HepG2 (cell line): ENCODE data around the gene MSI2.

Experiments used
- EP300 ChIP-seq, 3 experiments: sonication (generic) in 1 of 3; formaldehyde crosslinking in 1 of 3; IDR thresholded peaks; 2 replicates each; pipeline versions ENCODE4 v1.5.1 to v1.6.1; 2011 to 2020; ENCODE audit warnings: low read depth in 2 of 3, low read length in 2 of 3, borderline replicate concordance in 1 of 3, improper control_type of control experiment in 1 of 3, mild to moderate bottlenecking in 1 of 3, missing genetic modification reagents in 1 of 3, moderate library complexity in 1 of 3
- EZH2 ChIP-seq: conservative IDR thresholded peaks from 2 replicates; pipeline ENCODE4 v1.6.1; 2012; ENCODE audit warnings: mild to moderate bottlenecking, low read depth, low read length, moderate library complexity
- HDAC1 ChIP-seq: sonication (generic); formaldehyde crosslinking; IDR thresholded peaks from 2 replicates; pipeline ENCODE4 v1.5.1; 2020; ENCODE audit warnings: mild to moderate bottlenecking, missing genetic modification reagents
- KDM5A ChIP-seq: fragments of 200-600 bp; sonication (generic); IDR thresholded peaks from 2 replicates; pipeline ENCODE4 v1.7.0; 2018; ENCODE audit warnings: antibody characterized with exemption, mild to moderate bottlenecking, low read length, borderline replicate concordance
- TAF1 ChIP-seq: sonication (generic); formaldehyde crosslinking; IDR thresholded peaks from 2 replicates; pipeline ENCODE4 v1.4.0; 2020; ENCODE audit warnings: missing genetic modification reagents
- ZNF24 ChIP-seq: fragments of 450-650 bp; IDR thresholded peaks from 2 replicates; pipeline ENCODE4 v1.6.1; 2017; ENCODE audit warnings: antibody characterized with exemption, mild to moderate bottlenecking
- ZNF354B ChIP-seq: sonication (generic); formaldehyde crosslinking; IDR thresholded peaks from 2 replicates; pipeline ENCODE4 v1.8.0; 2022; ENCODE audit warnings: mild to moderate bottlenecking, missing genetic modification reagents
- ZNF709 ChIP-seq: sonication (generic); formaldehyde crosslinking; IDR thresholded peaks from 2 replicates; pipeline ENCODE4 v1.5.0; 2020; ENCODE audit warnings: mild to moderate bottlenecking, missing genetic modification reagents
- ZNF781 ChIP-seq: sonication (generic); formaldehyde crosslinking; IDR thresholded peaks from 2 replicates; pipeline ENCODE4 v1.5.1; 2020; ENCODE audit warnings: borderline replicate concordance, mild to moderate bottlenecking, missing genetic modification reagents; ENCODE audit errors: not compliant biosample characterization
- ZNF850 ChIP-seq: sonication (generic); formaldehyde crosslinking; conservative IDR thresholded peaks from 2 replicates; pipeline ENCODE4 v1.9.0; 2021; ENCODE audit warnings: mild to moderate bottlenecking, missing genetic modification reagents
- ZNF891 ChIP-seq: sonication (generic); formaldehyde crosslinking; IDR thresholded peaks from 2 replicates; pipeline ENCODE4 v1.5.0; 2020; ENCODE audit warnings: mild to moderate bottlenecking, missing genetic modification reagents
- TF ChIP-seq, protein P1 (sequence below): IDR thresholded peaks from 2 replicates; pipeline ENCODE4 v1.6.1; 2012; ENCODE audit warnings: inconsistent platforms
- TF ChIP-seq, protein P2 (sequence below): sonication (generic); formaldehyde crosslinking; IDR thresholded peaks from 2 replicates; pipeline ENCODE4 v1.5.0; 2020; ENCODE audit warnings: mild to moderate bottlenecking, missing genetic modification reagents, moderate library complexity
- TF ChIP-seq, protein P3 (sequence below): sonication (generic); formaldehyde crosslinking; IDR thresholded peaks from 2 replicates; pipeline ENCODE4 v1.4.0; 2020; ENCODE audit warnings: missing genetic modification reagents

DNA sequence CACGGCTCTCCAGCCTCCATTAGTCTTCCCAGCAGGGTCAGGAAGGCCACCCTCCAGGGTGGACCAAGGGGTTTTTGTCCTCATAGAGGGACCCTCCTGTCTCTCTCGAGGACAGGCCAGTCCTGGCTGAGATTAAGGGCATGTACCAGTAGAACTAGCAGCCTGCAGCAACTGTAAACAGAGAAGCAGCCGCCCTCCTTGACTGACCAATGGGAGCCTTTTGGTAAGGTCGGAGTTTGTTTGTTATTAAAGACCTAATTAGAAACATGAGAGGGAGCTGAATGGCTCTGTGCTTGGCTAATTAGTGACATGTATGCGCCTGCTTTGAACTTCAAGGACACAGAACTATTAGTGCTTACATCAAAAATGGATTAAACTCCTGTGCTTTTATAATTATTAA is 408.8 kb downstream of the MSI2 start:
- no peak for TF ChIP-seq EZH2
- TF ChIP-seq HDAC1: no peak
- TF ChIP-seq, protein P1, sequence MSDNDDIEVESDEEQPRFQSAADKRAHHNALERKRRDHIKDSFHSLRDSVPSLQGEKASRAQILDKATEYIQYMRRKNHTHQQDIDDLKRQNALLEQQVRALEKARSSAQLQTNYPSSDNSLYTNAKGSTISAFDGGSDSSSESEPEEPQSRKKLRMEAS: no peak
- TF ChIP-seq ZNF709: no peak
- TF ChIP-seq, protein P2, sequence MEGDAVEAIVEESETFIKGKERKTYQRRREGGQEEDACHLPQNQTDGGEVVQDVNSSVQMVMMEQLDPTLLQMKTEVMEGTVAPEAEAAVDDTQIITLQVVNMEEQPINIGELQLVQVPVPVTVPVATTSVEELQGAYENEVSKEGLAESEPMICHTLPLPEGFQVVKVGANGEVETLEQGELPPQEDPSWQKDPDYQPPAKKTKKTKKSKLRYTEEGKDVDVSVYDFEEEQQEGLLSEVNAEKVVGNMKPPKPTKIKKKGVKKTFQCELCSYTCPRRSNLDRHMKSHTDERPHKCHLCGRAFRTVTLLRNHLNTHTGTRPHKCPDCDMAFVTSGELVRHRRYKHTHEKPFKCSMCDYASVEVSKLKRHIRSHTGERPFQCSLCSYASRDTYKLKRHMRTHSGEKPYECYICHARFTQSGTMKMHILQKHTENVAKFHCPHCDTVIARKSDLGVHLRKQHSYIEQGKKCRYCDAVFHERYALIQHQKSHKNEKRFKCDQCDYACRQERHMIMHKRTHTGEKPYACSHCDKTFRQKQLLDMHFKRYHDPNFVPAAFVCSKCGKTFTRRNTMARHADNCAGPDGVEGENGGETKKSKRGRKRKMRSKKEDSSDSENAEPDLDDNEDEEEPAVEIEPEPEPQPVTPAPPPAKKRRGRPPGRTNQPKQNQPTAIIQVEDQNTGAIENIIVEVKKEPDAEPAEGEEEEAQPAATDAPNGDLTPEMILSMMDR: no peak
- no peak for TF ChIP-seq ZNF781
- TF ChIP-seq KDM5A: no peak
- TF ChIP-seq ZNF850: no peak
- TF ChIP-seq ZNF24: no peak
- TF ChIP-seq ZNF891 (CRISPR knock-in tag): no peak
- no peak for TF ChIP-seq ZNF354B (CRISPR knock-in tag)
- TF ChIP-seq, protein P3, sequence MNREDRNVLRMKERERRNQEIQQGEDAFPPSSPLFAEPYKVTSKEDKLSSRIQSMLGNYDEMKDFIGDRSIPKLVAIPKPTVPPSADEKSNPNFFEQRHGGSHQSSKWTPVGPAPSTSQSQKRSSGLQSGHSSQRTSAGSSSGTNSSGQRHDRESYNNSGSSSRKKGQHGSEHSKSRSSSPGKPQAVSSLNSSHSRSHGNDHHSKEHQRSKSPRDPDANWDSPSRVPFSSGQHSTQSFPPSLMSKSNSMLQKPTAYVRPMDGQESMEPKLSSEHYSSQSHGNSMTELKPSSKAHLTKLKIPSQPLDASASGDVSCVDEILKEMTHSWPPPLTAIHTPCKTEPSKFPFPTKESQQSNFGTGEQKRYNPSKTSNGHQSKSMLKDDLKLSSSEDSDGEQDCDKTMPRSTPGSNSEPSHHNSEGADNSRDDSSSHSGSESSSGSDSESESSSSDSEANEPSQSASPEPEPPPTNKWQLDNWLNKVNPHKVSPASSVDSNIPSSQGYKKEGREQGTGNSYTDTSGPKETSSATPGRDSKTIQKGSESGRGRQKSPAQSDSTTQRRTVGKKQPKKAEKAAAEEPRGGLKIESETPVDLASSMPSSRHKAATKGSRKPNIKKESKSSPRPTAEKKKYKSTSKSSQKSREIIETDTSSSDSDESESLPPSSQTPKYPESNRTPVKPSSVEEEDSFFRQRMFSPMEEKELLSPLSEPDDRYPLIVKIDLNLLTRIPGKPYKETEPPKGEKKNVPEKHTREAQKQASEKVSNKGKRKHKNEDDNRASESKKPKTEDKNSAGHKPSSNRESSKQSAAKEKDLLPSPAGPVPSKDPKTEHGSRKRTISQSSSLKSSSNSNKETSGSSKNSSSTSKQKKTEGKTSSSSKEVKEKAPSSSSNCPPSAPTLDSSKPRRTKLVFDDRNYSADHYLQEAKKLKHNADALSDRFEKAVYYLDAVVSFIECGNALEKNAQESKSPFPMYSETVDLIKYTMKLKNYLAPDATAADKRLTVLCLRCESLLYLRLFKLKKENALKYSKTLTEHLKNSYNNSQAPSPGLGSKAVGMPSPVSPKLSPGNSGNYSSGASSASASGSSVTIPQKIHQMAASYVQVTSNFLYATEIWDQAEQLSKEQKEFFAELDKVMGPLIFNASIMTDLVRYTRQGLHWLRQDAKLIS (CRISPR knock-in tag): no peak
- TF ChIP-seq EP300 (IDR thresholded peaks at IDR 0.05; ENCODE audit: low read depth in 2 of 2, low read length in 2 of 2): no peak
- no peak for TF ChIP-seq EP300 (CRISPR knock-in tag; IDR thresholded peaks at IDR 0.05; ENCODE audit: borderline replicate concordance)
- TF ChIP-seq TAF1 (CRISPR knock-in tag): no peak
